ENCODE measurements around the gene IL17RA. TPM values are rescaled to one million over a fixed set of nuclear protein-coding genes. Genes with fewer than 3 reads are reported as not detected.

The IL17RA gene
- total RNA-seq, 2 donors from 2014 or later = 16.1 to 17.4 TPM

DNA sequence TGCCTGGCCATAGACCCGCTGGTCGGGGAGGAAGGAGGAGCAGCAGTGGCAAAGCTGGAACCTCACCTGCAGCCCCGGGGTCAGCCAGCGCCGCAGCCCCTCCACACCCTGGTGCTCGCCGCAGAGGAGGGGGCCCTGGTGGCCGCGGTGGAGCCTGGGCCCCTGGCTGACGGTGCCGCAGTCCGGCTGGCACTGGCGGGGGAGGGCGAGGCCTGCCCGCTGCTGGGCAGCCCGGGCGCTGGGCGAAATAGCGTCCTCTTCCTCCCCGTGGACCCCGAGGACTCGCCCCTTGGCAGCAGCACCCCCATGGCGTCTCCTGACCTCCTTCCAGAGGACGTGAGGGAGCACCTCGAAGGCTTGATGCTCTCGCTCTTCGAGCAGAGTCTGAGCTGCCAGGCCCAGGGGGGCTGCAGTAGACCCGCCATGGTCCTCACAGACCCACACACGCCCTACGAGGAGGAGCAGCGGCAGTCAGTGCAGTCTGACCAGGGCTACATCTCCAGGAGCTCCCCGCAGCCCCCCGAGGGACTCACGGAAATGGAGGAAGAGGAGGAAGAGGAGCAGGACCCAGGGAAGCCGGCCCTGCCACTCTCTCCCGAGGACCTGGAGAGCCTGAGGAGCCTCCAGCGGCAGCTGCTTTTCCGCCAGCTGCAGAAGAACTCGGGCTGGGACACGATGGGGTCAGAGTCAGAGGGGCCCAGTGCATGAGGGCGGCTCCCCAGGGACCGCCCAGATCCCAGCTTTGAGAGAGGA is 24.5 kb downstream of the IL17RA start:
- intact Hi-C loops (cut with DNase I) = no loop called here
- H3K27ac ChIP-seq = no peak overlapping the region
- no peaks in the 10 kb centered on the region for H3K27me3 ChIP-seq (replicated peaks; ENCODE audit: insufficient read depth)
- no peaks in the 10 kb centered on the region for H3K4me1 ChIP-seq (replicated peaks)
- H3K4me3 ChIP-seq = no peak overlapping the region
- DNase-seq (ENCODE audit: low spot score) = no peak
- WGBS = 95% methylated on average over 34 of the region's 42 CpGs
- peaks cover 10 to 13% of the 10 kb centered on the region in 2 donors for H3K36me3 ChIP-seq
- TF ChIP-seq, protein P1, sequence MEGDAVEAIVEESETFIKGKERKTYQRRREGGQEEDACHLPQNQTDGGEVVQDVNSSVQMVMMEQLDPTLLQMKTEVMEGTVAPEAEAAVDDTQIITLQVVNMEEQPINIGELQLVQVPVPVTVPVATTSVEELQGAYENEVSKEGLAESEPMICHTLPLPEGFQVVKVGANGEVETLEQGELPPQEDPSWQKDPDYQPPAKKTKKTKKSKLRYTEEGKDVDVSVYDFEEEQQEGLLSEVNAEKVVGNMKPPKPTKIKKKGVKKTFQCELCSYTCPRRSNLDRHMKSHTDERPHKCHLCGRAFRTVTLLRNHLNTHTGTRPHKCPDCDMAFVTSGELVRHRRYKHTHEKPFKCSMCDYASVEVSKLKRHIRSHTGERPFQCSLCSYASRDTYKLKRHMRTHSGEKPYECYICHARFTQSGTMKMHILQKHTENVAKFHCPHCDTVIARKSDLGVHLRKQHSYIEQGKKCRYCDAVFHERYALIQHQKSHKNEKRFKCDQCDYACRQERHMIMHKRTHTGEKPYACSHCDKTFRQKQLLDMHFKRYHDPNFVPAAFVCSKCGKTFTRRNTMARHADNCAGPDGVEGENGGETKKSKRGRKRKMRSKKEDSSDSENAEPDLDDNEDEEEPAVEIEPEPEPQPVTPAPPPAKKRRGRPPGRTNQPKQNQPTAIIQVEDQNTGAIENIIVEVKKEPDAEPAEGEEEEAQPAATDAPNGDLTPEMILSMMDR (IDR thresholded peaks at IDR 0.05) = no peak
- TF ChIP-seq POLR2A (IDR thresholded peaks at IDR 0.05) = no peak
- TF ChIP-seq POLR2AphosphoS5 (IDR thresholded peaks at IDR 0.05) = no peak
- H3K9me3 ChIP-seq = no peaks in the 10 kb centered on the region

DNA sequence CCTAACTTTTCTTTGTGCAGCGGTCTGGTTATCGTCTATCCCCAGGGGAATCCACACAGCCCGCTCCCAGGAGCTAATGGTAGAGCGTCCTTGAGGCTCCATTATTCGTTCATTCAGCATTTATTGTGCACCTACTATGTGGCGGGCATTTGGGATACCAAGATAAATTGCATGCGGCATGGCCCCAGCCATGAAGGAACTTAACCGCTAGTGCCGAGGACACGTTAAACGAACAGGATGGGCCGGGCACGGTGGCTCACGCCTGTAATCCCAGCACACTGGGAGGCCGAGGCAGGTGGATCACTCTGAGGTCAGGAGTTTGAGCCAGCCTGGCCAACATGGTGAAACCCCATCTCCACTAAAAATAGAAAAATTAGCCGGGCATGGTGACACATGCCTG is 25.2 kb downstream of the IL17RA start:
- no peaks in the 10 kb centered on the region for H3K9me3 ChIP-seq
- intact Hi-C loops (cut with DNase I) = no loop called here
- H3K4me1 ChIP-seq (replicated peaks) = no peaks in the 10 kb centered on the region
- DNase-seq (ENCODE audit: low spot score) = no peak
- H3K4me3 ChIP-seq = no peak overlapping the region
- TF ChIP-seq, protein P1 (IDR thresholded peaks at IDR 0.05) = no peak
- TF ChIP-seq POLR2A (IDR thresholded peaks at IDR 0.05) (no peak), POLR2AphosphoS5 (IDR thresholded peaks at IDR 0.05) (no peak)
- H3K27ac ChIP-seq = no peak overlapping the region
- peaks cover 10 to 13% of the 10 kb centered on the region in 2 donors for H3K36me3 ChIP-seq
- no peaks in the 10 kb centered on the region for H3K27me3 ChIP-seq (replicated peaks; ENCODE audit: insufficient read depth)
- 89% methylated on average over 16 of the region's 16 CpGs for WGBS

DNA sequence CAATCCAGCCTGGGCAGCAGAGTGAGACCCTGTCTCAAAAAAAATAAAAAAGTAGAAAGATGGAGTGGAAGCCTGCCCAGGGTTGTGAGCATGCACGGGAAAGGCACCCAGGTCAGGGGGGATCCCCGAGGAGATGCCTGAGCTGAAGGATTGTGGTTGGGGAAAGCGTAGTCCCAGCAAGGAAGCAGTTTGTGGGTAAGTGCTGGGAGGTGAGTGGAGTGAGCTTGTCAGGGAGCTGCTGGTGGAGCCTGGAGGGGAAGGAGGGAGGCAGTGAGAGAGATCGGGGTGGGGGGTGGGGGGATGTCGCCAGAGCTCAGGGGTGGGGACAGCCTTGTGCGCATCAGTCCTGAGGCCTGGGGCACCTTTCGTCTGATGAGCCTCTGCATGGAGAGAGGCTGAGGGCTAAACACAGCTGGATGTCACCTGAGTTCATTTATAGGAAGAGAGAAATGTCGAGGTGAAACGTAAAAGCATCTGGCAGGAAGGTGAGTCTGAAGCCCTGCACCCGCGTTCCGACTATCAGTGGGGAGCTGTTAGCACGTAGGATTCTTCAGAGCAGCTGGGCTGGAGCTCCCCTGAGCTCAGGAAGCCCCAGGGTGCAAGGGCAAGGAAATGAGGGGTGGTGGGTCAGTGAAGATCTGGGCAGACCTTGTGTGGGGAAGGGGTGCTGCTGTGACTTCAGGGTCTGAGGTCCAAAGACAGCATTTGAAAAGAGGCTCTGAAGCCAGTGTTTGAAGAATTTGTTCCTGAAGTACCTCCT is 26.2 kb downstream of the IL17RA start:
- 79% methylated on average over 13 of the region's 13 CpGs for WGBS

DNA sequence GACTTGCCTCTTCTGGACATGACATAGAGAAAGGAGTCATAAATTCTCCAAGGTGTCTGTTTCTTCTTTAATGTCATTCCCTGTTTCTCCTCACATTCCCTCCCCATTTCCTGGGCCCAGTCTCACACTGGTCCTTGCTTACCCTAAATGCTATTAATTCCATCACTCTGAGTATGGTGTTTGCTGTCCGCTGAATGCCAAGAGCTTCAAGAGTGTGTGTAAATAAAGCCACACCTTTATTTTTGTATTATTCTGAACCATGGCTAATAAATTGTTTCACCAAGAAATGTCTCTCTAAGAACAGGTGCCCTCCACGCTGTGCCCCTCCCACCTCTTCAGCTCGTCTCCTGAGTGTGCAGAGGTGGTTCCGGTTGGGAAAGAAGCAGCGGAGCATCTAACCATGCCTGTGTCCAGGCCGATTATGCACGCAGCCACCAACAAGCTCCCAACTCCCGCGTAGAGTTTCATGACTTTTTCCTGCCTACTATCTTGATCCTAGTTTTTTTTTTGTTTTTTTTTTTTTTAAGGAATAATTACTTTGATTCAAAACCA is 27.8 kb downstream of the IL17RA start:
- peaks cover 10 to 11% of the 10 kb centered on the region in 2 donors for H3K36me3 ChIP-seq
- H3K4me1 ChIP-seq (replicated peaks) = peaks cover 6% of the 10 kb centered on the region
- no peaks in the 10 kb centered on the region for H3K27me3 ChIP-seq (replicated peaks; ENCODE audit: insufficient read depth)
- peak; percentile 33 for TF ChIP-seq POLR2AphosphoS5 (IDR thresholded peaks at IDR 0.05)
- TF ChIP-seq, protein P1 (IDR thresholded peaks at IDR 0.05) = no peak
- H3K27ac ChIP-seq = no peak overlapping the region
- 43% methylated on average over 9 of the region's 9 CpGs for WGBS
- DNase-seq (ENCODE audit: low spot score) = peak; percentile 29
- no peak overlapping the region for H3K4me3 ChIP-seq
- intact Hi-C loops (cut with DNase I) = no loop called here
- H3K9me3 ChIP-seq = no peaks in the 10 kb centered on the region

More for the DNA sequence above, 26.2 kb downstream of the IL17RA start:
- intact Hi-C loops (cut with DNase I) = no loop called here
- TF ChIP-seq, protein P1 (IDR thresholded peaks at IDR 0.05) = no peak
- TF ChIP-seq POLR2A (IDR thresholded peaks at IDR 0.05) = no peak
- TF ChIP-seq POLR2AphosphoS5 (IDR thresholded peaks at IDR 0.05) = no peak
- H3K4me3 ChIP-seq = no peak overlapping the region
- H3K27me3 ChIP-seq (replicated peaks; ENCODE audit: insufficient read depth) = no peaks in the 10 kb centered on the region
- peaks cover 10 to 13% of the 10 kb centered on the region in 2 donors for H3K36me3 ChIP-seq
- no peak overlapping the region for H3K27ac ChIP-seq
- no peaks in the 10 kb centered on the region for H3K4me1 ChIP-seq (replicated peaks)
- no peaks in the 10 kb centered on the region for H3K9me3 ChIP-seq
- no peak for DNase-seq (ENCODE audit: low spot score)

Measured in prostate gland (tissue), 2 donors.